CD4-positive, alpha-beta T cell treated with Interferon gamma for 1 hour (primary cell): ENCODE measurements around the gene FAM98B.
"Not testable (repeated sequence)": the region's sequence is repeated elsewhere in the genome, so short reads cannot be mapped to it uniquely, and the experiment has no call there.

ENCODE experiments used
- DNase-seq: peaks from one replicate; pipeline ENCODE4 v3.0.0-alpha.2; 2020

The FAM98B gene

DNA sequence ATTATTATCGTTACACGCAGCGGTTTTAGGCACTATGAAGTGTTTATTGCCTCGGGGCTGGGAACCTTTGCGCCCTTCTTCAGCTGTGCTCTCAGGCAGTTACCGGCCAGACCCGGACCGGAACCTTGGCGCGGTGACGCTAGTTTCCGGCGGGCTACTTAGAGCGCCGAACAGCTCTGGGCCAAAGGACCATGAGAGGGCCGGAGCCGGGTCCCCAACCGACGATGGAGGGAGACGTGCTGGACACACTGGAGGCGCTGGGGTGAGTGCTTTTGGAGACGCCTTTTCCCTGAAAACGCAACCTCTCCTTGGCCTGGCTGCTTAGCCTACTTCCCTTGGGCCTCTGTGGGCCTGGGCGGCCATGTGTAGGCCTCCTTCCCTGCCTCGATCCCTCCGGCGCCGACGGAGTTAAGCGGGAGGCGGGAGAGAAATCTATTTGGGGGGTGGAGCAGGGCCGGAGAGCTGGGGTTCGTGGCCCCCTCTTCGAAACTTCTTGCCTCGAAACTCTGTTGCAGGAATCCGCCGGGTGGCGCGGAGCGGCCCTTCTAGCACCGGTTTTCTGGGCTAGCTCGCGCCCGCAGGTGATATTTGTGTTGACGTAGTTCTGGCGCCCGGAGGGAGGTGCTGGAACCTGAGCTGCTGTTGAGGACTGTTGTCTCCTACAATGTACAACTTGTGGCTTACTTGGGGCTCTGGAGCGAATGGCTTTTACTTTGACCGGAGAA, at the start of gene FAM98B:
Gene FAM98B (plus strand): TSS at position 157 of the 725 bp plus-strand sequence. CDS start 35 bp downstream, at position 192.
- DNase-seq = peak; percentile 81

DNA sequence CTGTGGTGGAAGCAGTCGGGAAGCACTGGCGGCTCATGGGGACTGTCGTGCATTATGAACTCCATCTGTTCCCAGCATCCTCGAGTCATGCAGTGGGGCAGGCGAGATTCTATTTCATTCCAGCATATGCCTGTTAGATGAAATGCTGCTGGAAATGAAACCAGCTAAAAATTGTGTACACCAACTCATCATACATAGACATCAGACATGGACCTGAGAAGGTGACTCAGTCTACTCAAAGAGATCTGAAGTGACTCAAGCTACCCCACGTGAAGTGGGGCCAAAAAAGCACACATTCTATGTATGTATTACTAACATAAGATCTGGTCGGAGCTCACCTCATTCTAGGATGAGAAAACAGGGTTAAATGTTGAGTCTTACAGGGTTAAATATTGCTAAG, 47.5 kb upstream of the FAM98B start:
- no peak for DNase-seq

DNA sequence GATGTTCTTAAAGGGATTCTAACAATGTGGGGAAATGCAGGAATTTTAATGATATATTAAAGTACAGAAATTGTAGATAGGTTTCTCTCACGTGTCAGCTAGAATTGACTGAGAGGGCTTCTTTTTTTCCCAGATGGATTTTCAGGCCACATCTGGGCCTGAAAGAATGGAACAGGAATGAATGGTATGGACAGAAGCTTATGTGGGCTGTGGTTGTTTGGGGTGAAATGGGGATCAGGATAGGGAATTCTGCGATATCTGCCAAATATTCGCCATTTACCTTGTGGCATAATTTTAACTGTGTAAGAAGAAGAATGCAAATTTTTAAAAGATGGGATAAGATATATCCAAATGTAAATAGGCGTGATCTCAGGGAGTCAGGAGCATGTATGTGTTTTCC, 45.4 kb upstream of the FAM98B start:
- DNase-seq = no peak

DNA sequence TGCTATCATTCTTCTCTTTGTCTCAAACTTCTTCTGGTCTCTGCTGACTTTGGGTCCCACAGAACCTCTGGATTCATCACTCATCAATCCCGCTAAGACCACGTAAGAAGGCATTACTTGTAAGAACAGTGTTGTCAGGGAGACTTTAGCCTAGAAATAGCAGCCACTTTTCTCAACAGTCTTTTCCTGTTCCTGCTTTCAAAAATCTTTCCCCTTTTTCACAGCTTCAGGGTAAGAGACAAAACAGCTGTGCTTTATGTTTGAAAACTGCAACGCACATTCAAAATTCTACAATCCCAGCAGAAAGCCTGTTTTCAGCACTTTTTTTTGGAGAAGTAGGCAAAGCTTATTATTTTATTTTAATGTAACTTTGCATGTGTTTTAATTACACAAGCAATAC, 42.0 kb upstream of the FAM98B start:
- no peak for DNase-seq

DNA sequence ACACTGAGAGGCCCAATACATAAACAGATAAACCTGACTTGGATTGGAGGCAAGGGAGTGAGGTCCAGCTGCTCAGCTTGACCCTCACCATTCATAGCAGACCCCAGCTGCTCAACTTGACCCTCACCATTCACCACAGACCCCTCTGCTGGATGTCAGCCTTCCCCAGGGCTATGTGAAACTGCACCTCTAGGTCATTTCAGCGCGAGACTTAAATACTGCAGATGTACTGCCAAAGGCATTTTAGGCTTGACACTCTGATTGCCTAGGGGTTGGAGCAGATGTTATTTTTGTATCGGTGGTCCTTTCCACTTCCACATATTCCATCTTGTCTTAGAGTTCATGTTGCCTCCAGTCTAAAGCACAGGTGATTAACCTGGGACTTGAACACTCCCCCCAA, 41.5 kb upstream of the FAM98B start:
- DNase-seq = no peak

DNA sequence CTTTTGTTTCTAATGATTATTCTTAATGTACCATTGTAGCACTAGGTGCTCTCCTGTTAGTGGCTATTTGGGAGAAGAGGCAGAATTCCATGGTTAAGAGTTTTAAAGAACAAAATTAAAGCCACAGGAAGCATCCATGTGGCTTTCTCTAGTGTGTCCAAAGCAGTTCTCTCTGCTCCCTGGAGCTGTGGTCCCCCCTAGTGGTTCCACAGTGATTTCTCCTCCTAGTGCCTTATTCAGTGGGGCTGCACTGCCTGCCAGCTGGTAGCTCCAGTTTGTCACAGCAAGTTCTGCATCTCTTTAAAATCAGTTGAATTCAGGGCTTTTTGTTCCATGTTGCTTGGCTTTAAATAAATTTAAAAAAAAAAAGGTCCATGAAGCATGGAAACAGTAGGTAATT, 39.6 kb upstream of the FAM98B start:
- DNase-seq = no peak

DNA sequence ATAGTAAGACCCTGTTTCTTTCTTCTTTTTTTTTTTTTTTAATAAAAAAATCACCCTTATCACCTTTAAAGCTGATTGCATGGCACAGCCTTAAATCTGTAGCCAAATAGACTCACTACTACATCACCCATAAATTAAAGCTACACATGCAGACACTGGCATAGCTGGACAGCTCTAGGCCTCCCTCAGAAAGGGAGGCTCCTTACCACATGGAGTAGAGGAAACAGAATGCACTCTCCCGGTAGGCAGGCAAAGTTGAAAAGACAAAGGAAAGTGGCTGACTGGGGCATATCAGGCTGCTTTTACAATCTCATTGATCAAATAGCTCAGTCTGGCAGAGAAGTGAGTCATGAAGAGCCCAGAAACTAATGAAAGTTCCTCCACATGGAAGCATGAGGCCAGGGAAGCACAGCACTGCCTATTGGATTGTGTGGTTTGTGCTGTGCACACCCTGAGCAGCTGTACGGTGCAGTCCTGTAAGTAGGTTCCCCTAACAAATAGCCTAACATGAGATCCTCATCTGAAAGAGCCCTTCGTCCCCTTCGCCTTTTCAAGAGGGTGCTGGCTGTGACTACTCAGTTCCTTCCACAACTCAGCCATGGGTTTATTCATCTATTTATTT, 32.7 kb upstream of the FAM98B start:
- no peak for DNase-seq

DNA sequence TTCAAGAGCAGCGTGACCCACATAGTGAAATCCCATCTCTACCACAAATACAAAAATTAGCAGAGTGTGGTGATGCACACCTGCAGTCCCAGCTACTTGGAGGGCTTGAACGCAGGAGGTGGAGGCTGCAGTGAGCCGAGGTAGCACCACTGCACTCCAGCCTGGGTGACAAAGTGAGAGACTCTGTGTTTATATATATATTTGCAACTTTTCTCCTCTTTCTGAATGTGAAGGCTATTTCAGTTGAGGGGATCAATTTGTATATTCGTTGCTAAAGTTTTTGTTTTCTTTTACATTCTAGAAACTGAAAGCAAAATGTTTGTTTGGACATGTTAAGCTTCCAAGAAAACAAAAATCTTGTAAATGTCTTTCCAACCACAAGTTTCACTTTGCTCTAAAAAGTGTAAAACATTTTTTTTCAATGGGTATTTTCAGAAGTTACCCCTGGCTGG, 29.8 kb upstream of the FAM98B start:
- DNase-seq = no peak

DNA sequence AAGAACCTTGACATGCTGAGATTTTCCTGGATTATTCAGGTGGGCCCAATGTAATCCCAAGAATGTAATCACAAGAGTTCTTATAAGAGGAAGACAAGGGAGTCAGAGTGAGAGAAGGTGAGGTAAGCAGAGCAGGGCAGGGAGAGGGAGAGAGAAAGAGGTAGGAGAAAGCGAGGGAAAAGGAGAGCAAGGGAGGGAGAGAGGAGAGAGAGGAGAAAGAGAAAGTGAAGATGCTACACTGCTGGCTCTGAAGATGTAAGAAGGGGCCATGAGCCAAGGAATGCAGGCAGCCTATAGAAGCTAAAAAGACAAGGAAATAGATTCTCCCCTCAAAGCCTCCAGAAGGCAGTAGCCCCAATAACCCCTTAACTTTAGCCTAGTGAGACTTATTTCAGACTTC, 28.7 kb upstream of the FAM98B start:
- no peak for DNase-seq

DNA sequence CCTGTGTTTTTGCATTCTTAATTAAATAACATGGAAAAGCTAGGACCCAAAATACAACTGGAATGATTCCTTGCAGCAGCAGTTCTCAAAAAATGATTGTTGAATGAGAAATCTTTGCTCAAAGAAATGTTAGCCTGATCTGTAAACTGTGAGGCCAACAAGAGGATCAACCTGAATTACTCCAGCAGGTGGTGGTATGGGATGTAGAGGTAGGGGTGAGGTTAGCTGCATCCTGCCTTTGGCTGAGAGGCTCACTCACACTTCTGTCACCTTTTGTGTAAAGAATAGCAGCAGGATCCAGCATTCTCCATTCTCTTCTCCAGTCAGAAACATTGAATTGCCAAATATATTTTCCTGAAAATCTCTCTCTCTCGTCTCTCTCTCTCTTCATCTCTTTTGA, 26.5 kb upstream of the FAM98B start:
- no peak for DNase-seq

DNA sequence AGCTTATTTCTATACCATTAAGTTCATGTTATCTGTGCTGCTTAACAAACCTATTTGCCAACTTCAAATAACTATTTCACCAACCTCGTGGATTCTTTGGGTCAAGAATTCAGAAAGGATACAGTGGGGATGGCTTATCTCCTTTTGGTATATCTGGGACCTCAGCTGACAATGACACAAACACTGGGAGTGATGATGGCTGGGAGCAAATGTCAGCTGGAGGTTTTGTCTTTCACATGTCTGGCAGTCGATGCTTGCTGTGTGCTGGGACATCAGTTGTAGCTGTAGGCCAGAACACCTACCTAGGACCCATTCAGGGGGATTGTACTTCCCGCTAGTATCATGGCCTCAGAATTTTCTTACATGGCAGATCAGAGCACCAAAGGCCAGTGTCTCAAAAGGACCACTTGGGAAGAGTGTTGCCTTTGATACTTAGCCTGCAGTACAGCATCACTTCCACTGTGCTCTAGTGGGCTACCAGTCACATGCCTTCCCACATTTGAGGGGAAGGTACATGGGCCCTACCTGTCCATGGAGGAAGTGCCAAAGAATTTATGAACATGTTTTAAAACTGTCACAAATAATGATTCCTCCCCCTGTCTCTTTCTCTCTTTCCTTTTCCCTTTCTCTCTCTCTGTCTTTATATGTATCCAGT, 23.7 kb upstream of the FAM98B start:
- DNase-seq = no peak

DNA sequence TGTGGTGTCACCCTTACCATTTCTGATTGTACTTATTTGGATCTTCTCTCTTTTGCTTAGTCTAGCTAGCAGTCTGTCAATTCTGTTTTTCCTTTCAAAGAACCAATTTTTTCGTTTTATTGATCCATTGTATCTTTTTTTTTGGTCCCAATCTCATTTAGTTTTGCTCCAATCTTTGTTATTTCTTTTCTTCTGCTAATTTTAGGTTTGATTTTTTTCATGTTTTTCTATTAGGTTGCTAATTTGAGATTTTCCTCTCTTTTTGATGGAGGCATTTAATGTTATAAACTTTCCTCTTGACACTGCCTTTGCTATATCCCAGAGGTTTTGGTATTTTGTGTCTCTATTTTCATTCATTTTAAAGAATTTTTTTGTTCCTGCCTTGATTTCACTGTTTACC, 16.9 kb upstream of the FAM98B start:
- DNase-seq = no peak

DNA sequence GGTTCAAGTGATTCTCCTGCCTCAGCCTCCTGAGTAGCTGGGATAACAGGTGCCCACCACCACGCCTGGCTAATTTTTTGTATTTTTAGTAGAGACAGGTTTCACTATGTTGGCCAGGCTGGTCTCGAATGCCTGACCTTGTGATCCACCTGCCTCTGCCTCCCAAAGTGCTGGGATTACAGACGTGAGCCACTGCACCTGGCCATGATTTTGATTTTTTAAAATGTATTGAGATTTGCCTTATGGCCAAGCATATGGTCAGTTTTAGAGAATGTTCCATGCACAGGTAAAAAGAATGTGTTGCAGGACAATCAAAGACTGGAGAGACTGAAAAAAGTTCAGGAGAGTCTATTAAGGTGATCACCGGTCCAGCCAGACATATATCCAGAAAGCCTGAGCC, 16.3 kb upstream of the FAM98B start:
- DNase-seq = not testable (repeated sequence)

DNA sequence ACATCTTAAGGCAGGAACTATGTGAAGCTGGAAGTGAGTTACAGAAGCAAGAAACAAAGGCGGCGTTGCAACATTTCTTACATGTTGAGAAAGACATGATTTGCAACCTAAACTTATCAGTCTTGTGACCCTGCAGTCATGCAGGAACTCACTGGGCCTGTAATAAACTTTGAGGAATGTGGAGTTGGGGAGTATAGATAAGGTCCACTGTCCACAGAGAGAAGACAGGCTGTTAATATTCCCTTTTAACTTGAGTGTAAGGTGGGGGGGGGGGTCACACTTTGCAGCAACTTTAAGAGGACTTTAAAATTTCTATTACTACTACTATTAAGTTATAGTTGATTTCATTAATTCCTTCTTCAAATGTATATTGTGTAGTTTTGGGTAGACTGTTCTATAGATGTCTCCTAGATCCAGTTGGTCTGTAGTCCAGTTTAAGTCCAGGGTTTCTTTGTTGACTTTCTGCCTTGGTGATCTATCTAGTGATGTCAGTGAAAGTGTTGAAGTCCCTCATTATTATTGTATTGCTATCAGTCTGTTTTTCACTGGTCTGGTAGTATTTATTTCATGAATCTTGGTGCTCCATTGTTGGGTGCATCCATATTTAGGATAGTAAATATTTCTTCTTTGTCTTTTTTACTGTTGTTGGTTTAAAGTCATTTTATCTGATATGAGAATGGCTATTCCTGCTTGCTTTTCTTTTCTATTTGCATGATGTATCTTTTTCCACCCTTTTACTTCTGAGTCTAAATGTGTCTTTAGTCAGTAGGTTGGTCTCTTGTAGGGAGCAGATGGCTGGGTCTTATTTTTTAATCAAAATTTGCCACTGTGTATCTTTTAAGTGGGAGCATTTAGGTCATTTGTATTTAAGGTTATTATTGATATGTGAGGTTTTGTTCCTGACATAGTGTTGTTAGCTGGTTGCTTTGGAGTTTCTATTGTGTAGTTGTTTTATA, 15.6 kb upstream of the FAM98B start:
- DNase-seq = no peak

DNA sequence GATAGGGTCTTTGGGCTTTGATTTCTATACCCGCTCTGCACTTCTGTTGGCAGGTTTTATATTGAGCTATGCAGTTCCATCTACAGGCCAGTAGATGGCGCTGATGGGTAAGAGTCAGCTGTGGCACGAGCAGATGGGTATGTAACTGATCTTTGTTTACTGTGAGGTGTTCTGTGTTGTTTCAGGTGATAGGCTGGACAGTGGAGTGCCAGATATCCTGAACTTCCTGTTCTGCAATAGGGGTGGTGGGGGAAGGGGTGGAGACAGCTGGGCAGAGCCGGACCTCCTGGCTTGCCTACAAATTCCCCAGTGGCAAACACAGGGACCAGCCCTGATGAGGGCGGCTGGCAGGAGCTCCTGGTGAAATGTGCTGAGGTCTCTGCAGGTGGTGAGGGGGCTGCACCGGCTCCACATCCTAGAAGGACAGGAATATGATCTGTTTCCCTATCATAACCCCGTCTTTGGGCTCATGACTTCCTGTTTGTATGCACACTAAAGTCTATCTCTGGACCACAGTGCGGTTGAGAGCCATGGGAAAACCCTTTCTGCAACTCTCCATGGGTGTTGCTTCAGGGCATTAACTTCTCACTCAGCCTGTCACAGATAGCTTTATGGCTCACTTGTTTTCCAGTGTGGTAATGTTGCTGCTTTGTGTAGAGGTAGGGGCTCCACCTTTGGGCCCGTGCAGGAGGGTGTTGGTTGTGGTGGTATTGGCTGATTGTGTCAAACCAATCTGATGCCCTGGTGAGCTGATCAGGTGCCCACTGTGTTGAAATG, 13.4 kb upstream of the FAM98B start:
- peak; percentile 41 for DNase-seq

DNA sequence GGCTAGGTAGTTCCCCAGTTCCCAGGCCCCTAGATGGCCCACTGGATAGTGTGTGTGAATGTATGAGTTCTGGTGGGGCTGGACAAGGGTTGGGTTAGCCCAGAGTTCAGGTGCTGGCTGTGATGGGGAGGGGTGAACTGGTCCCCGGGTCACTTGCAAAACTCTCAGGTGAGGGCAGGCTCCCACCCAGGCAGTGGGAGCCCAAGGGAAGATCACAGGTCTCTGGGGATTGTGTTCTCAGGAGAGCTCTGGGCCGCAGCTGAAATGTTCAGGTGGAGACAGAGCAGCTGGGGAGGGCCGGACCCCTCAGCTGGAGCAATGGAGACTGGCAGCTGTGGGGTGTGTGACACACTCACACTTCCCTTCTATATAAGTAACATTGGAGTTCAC, 12.8 kb upstream of the FAM98B start:
- no peak for DNase-seq

DNA sequence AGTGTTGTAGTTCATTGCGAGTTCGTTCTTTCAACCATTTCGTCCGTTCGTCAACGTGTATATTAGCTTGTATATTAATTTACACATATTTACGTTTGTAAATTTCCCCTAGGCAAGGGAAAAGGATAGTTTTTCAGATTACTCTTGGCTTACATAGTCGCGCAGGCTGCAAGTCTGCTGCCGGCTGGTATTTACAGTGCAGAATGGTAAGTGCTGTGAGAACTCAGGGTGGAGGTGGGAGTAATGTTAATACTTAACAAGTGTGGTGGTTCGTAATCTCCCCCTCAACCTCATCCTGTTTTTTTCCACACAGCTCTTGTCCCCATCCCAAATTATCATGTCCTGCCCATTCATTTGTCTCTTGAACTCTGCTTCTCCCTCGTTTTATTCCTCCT, 766 bp downstream of the FAM98B start:
- no peak for DNase-seq

DNA sequence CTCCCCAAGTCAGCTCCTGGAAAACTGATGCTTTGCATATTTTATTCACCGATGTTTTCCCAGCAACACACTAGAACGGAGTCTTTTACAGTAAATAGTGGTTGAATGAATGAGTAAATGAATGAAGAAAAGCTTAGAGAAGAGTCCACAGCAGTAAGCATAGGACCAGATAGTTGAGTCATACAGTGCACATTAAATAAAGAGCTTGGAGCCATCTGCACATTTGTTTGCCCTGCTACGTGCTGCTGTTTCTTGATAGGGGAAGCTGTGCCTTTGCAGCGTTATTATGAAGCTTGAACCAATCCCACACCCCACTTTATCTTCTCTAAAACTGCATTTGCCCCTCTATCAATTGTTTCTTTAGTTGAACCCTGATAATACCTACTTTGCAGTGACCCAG, 1.2 kb downstream of the FAM98B start:
- no peak for DNase-seq

DNA sequence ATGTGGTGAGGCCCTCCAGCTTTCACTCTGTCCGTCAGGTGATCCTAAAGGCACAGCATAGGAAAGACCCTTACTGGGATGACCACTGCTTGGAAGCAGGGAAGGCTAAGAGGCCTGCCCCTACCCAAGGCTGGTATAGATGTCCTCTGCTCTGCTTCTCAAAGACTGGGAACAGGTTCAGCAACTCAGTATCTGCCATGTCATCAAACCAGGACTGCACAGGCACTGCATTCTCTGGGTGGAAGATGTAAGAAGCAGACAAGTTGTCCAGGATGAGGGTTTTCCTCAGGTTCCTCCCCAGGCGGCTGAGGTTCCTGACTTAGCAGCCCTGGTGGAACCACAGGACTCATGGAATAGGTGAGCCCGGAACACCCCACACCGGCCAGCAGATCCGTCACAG, 4.7 kb downstream of the FAM98B start:
- no peak for DNase-seq

DNA sequence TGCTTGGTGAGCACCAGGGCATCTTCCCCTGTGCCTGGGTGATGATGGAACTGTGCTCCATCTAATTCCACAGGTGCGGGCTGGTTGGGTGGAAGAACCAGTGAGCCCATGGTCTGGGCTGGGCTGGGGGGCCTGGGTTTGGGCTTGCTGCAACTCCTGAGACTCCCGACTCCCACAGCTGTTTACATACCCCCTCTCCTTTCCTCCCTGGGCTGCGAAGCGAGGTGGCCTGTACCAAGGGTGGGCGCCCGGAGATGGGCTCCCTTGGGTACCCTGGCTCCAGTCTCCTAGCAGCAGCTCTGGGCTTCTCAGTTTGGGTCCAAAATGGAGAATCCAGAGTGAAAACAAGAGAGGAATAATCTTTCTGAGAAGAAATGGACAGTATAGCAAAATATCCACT, 5.6 kb downstream of the FAM98B start:
- DNase-seq = no peak

DNA sequence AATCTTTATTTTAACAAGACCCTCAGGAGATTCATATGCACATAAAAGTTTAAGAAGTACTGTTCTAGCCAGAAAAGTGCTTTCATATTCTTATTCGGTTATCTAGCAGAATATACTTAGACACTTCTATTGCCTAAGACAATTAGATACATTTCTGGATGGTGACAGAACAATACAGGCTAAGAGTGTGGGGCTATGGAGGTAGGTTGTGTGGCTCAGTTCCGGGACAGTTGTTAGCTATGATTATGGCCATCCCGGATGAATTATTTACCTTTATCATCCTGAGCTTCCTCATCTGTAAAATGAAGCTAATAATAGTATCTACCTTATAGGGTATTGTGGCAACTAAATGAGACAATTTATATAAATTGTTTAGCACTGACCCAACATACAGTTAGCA, 6.6 kb downstream of the FAM98B start:
- DNase-seq = no peak

DNA sequence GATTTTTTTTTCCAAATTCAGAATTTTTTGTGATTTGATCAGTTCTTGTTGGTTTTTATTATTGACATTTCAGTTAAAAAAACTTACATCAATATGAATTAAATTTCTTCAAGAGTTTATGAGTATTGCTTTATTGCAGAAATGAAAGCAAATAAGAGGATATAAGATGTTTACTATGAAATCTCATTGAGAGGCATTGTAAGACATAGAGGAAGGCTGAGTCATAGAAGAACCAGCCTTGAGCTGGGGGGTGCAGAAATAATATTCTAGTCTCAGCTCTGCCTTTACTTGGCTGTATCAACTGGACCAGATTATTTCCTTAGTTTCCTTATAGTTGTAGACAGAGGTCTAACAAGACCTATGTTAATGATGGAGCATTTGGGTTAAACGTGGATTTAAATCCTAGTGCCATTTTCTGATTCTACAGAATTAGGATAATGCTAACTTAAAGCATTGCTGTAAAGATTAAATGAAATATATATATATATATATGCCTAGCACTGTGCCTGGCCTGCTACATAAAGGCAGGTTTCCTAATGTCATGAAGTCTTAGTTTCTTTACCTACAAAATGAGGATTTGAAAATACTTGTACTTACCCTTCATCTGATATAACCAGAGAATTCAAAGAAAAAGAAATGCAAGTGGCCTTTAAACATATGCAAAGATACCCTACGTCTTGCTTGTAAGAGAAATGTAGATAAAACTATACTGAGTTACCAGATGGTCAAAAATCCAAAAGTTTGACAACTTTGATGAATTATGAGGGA, 7.3 kb downstream of the FAM98B start:
- no peak for DNase-seq
